HEK293T (cell line): ENCODE results near the gene SLC27A6.
"Not testable (repeated sequence)": the region's sequence is repeated elsewhere in the genome, so short reads cannot be mapped to it uniquely, and the experiment has no call there.

ENCODE experiments used
- ARNT ChIP-seq: fragments of 450-650 bp; IDR thresholded peaks from 2 replicates; pipeline ENCODE4 v1.6.1; 2017; ENCODE audit warnings: mild to moderate bottlenecking
- L3MBTL2 ChIP-seq: fragments of 450-650 bp; conservative IDR thresholded peaks from 2 replicates; pipeline ENCODE4 v1.6.1; 2016; ENCODE audit warnings: mild to moderate bottlenecking
- SP1 ChIP-seq: fragments of 450-650 bp; IDR thresholded peaks from 2 replicates; pipeline ENCODE4 v1.6.1; 2017

DNA sequence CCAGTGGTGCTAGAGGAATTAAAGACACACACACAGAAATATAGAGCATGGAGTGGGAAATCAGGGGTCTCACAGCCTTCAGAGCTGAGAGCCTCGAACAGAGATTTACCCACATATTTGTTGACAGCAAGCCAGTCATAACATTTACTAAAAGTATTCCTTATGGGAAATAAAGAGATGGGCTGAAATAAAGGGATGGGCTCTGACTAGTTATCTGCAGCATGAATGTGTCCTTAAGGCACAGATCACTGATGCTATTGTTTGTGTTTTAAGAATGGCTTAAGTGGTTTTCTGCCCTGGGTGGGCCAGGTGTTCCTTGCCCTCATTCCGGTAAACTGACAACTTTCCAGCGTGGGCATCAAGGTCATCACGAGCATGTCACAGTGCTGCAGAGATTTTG is 33.1 kb upstream of the SLC27A6 start:
- TF ChIP-seq L3MBTL2, ARNT, SP1: not testable (repeated sequence)
